Osteocyte (in vitro differentiated cells): ENCODE data around the gene ITIH4. TPM values are rescaled to one million over a fixed set of nuclear protein-coding genes. Genes with fewer than 3 reads are reported as not detected.

Experiments
- DNase-seq: peaks from one replicate; pipeline ENCODE4 v3.0.0; 2021; ENCODE audit warnings: mixed read lengths; ENCODE audit not compliant: unreplicated experiment; ENCODE audit errors: extremely low spot score
- H3K27ac Mint-ChIP-seq: one replicate; pipeline ENCODE4 v1.8.0; 2021; ENCODE audit warnings: mild to moderate bottlenecking, mixed read lengths; ENCODE audit not compliant: unreplicated experiment
- H3K27me3 Mint-ChIP-seq: one replicate; pipeline ENCODE4 v1.8.0; 2021; ENCODE audit warnings: mixed read lengths; ENCODE audit not compliant: unreplicated experiment
- H3K36me3 Mint-ChIP-seq: one replicate; pipeline ENCODE4 v1.8.0; 2021; ENCODE audit warnings: mixed read lengths; ENCODE audit not compliant: unreplicated experiment
- H3K4me1 Mint-ChIP-seq: one replicate; pipeline ENCODE4 v1.8.0; 2021; ENCODE audit warnings: mixed read lengths; ENCODE audit not compliant: unreplicated experiment
- H3K4me3 Mint-ChIP-seq: one replicate; pipeline ENCODE4 v1.8.0; 2021; ENCODE audit warnings: mild to moderate bottlenecking, moderate library complexity, mixed read lengths; ENCODE audit not compliant: unreplicated experiment
- H3K9me3 Mint-ChIP-seq: one replicate; pipeline ENCODE4 v1.8.0; 2021; ENCODE audit warnings: mixed read lengths; ENCODE audit not compliant: unreplicated experiment
- CTCF ChIP-seq: fragments of 200-600 bp; sonication (generic); IDR thresholded peaks from 2 replicates; pipeline ENCODE4 v1.5.0; 2021; ENCODE audit warnings: antibody characterized with exemption, mild to moderate bottlenecking, moderate library complexity
- total RNA-seq: library from RNA; stranded (reverse); gene quantifications from 2 replicates; pipeline ENCODE4 v1.2.1, GENCODE V29; 2021

The ITIH4 gene
- total RNA-seq, 1 donor from 2014 or later, result 7.2 TPM

- no peak overlapping the region for H3K4me3 Mint-ChIP-seq
- no peaks in the 10 kb centered on the region for H3K9me3 Mint-ChIP-seq
- no peaks in the 10 kb centered on the region for H3K36me3 Mint-ChIP-seq
- no peak for TF ChIP-seq CTCF
- no peak for DNase-seq
- H3K4me1 Mint-ChIP-seq, result no peaks in the 10 kb centered on the region
- no peak overlapping the region for H3K27ac Mint-ChIP-seq
- no peaks in the 10 kb centered on the region for H3K27me3 Mint-ChIP-seq
Measured at GRCh38 chr3:52819936-52820335, 10.5 kb downstream of the ITIH4 start.

GRCh38 chr3:52817860-52818259 is 12.6 kb downstream of the ITIH4 start:
- H3K9me3 Mint-ChIP-seq, result no peaks in the 10 kb centered on the region
- H3K27me3 Mint-ChIP-seq, result no peaks in the 10 kb centered on the region
- DNase-seq, result no peak
- TF ChIP-seq CTCF, result no peak
- no peaks in the 10 kb centered on the region for H3K36me3 Mint-ChIP-seq
- H3K4me1 Mint-ChIP-seq, result no peaks in the 10 kb centered on the region
- no peak overlapping the region for H3K4me3 Mint-ChIP-seq
- no peak overlapping the region for H3K27ac Mint-ChIP-seq

- H3K9me3 Mint-ChIP-seq, result no peaks in the 10 kb centered on the region
- no peaks in the 10 kb centered on the region for H3K36me3 Mint-ChIP-seq
- H3K27ac Mint-ChIP-seq, result no peak overlapping the region
- H3K4me3 Mint-ChIP-seq, result no peak overlapping the region
- DNase-seq, result no peak
- TF ChIP-seq CTCF, result no peak
- no peaks in the 10 kb centered on the region for H3K27me3 Mint-ChIP-seq
- no peaks in the 10 kb centered on the region for H3K4me1 Mint-ChIP-seq
Measured at GRCh38 chr3:52817221-52817620, 13.3 kb downstream of the ITIH4 start.

- no peak overlapping the region for H3K4me3 Mint-ChIP-seq
- DNase-seq, result no peak
- no peaks in the 10 kb centered on the region for H3K36me3 Mint-ChIP-seq
- no peaks in the 10 kb centered on the region for H3K27me3 Mint-ChIP-seq
- TF ChIP-seq CTCF, result no peak
- no peaks in the 10 kb centered on the region for H3K9me3 Mint-ChIP-seq
- no peak overlapping the region for H3K27ac Mint-ChIP-seq
- no peaks in the 10 kb centered on the region for H3K4me1 Mint-ChIP-seq
Measured at GRCh38 chr3:52816654-52817053, 13.8 kb downstream of the ITIH4 start.

GRCh38 chr3:52816199-52816598 is 14.3 kb downstream of the ITIH4 start:
- Mint-ChIP-seq H3K4me3 (no peak overlapping the region), H3K4me1 (no peaks in the 10 kb centered on the region), H3K9me3 (no peaks in the 10 kb centered on the region), H3K36me3 (no peaks in the 10 kb centered on the region), H3K27ac (no peak overlapping the region), H3K27me3 (no peaks in the 10 kb centered on the region)
- DNase-seq, result no peak
- TF ChIP-seq CTCF, result no peak
